Measurements from ENCODE around the gene DGLUCY.

DGLUCY gene

DNA sequence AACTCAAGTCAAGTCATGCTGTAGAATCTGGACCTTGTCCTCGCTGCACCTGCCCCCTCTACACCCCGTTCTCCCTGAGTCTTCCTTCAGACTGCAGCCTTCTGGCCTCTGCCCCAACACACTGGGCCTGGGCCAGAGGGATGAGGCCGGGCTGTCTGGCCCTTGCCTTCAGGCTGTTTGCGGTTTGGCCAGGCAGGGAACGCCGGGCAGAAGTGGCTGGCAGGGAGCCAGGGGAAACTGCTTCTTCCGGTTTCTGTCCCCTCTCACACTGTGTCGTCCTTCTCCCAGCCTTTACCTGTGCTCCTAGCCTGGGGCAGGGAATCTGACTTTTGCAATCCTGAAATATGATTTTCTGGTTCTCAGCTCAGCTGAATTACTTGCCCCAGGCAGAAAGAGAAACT lies 13.5 kb downstream of the DGLUCY start:
- no peak for DNase-seq
- TF ChIP-seq, protein P1, sequence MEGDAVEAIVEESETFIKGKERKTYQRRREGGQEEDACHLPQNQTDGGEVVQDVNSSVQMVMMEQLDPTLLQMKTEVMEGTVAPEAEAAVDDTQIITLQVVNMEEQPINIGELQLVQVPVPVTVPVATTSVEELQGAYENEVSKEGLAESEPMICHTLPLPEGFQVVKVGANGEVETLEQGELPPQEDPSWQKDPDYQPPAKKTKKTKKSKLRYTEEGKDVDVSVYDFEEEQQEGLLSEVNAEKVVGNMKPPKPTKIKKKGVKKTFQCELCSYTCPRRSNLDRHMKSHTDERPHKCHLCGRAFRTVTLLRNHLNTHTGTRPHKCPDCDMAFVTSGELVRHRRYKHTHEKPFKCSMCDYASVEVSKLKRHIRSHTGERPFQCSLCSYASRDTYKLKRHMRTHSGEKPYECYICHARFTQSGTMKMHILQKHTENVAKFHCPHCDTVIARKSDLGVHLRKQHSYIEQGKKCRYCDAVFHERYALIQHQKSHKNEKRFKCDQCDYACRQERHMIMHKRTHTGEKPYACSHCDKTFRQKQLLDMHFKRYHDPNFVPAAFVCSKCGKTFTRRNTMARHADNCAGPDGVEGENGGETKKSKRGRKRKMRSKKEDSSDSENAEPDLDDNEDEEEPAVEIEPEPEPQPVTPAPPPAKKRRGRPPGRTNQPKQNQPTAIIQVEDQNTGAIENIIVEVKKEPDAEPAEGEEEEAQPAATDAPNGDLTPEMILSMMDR (IDR thresholded peaks at IDR 0.05) = no peak
- peaks cover 3 to 25% (median 12%) of the 10 kb centered on the region in 3 donors for H3K36me3 ChIP-seq
- H3K9me3 ChIP-seq = no peaks in the 10 kb centered on the region
- H3K4me3 ChIP-seq = no peak overlapping the region
- intact Hi-C loops (cut with DNase I; ENCODE audit: low total_unique reads) = no loop called here
- H3K4me1 ChIP-seq = peaks cover 0 to 8% (median 0%) of the 10 kb centered on the region in 4 donors
- H3K27ac ChIP-seq = no peak overlapping the region
- H3K27me3 ChIP-seq = no peaks in the 10 kb centered on the region

DNA sequence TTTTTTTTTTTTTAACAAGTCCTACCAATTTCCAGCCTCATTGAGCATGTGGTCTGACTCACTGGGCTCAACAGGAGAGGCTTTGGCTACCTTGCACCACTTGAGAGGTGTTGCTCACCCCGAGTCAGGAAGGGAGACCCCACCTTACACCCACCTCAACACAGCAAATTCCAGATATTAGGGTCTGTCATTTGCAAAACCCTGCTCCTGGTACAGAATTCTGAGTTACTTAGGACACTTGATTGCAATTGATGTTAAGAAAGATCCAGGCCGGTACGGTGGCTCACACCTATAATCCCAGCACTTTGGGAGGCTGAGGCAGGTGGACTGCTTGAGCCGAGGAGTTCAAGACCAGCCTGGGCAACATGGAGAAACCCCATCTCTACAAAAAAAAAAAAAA lies 14.1 kb downstream of the DGLUCY start:
- peaks cover 3 to 30% (median 12%) of the 10 kb centered on the region in 3 donors for H3K36me3 ChIP-seq
- intact Hi-C loops (cut with DNase I; ENCODE audit: low total_unique reads) = no loop called here

DNA sequence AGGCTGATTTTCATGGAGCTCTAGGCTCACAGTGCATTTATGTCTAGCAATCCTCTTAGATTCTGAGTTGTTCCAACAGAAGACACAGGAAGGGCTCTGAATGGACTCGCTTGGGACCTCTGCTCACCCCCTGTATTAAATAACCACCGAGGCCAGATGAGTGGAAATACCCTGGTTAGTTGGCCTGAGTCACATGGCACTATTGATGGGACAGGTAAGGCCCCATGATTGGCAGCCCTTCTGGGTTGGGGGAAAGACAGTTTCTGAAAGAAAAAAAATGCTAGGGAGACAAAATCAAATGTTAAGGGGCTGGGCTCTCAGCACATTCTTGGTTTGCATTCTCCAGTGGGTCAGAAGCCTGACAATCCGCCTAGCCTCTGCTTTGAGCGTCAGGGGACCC lies 14.8 kb downstream of the DGLUCY start:
- Histone ChIP-seq H3K4me1 (peaks cover 0 to 8% (median 0%) of the 10 kb centered on the region in 4 donors), H3K27me3 (no peaks in the 10 kb centered on the region), H3K36me3 (peaks cover 3 to 31% (median 12%) of the 10 kb centered on the region in 3 donors), H3K9me3 (no peaks in the 10 kb centered on the region), H3K4me3 (no peak overlapping the region), H3K27ac (no peak overlapping the region)
- intact Hi-C loops (cut with DNase I; ENCODE audit: low total_unique reads) = no loop called here
- TF ChIP-seq, protein P1 (IDR thresholded peaks at IDR 0.05) = no peak
- DNase-seq = no peak

More for the DNA sequence above, 14.1 kb downstream of the DGLUCY start:
- H3K4me3 ChIP-seq = no peak overlapping the region
- no peaks in the 10 kb centered on the region for H3K27me3 ChIP-seq
- H3K4me1 ChIP-seq = peaks cover 0 to 8% (median 0%) of the 10 kb centered on the region in 4 donors
- H3K27ac ChIP-seq = no peak overlapping the region
- no peaks in the 10 kb centered on the region for H3K9me3 ChIP-seq
- TF ChIP-seq, protein P1 (IDR thresholded peaks at IDR 0.05) = no peak
- no peak for DNase-seq

DNA sequence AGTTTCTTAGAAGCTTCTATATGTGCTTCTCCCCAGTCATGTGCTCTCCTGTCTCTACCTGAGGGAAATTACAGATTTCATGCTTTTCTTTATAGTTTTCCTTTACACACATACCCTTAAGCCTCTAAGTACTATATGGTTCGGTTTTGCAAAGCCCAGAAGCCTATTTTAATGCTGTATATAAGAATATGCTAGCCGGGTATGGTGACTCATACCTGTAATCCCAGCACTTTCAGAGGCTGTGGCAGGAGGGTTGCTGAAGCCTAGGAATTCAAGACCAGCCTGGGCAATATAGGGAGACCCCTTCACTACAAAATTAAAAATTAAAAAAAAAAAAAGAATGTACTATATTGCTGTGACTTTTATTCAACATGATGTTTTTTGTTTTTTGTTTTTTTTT lies 15.4 kb downstream of the DGLUCY start:
- Histone ChIP-seq H3K9me3 (no peaks in the 10 kb centered on the region), H3K27me3 (no peaks in the 10 kb centered on the region), H3K36me3 (peaks cover 3 to 31% (median 12%) of the 10 kb centered on the region in 3 donors), H3K4me3 (no peak overlapping the region), H3K27ac (no peak overlapping the region), H3K4me1 (peaks cover 0 to 8% (median 0%) of the 10 kb centered on the region in 4 donors)
- TF ChIP-seq, protein P1 (IDR thresholded peaks at IDR 0.05) = no peak
- intact Hi-C loops (cut with DNase I; ENCODE audit: low total_unique reads) = no loop called here
- no peak for DNase-seq

DNA sequence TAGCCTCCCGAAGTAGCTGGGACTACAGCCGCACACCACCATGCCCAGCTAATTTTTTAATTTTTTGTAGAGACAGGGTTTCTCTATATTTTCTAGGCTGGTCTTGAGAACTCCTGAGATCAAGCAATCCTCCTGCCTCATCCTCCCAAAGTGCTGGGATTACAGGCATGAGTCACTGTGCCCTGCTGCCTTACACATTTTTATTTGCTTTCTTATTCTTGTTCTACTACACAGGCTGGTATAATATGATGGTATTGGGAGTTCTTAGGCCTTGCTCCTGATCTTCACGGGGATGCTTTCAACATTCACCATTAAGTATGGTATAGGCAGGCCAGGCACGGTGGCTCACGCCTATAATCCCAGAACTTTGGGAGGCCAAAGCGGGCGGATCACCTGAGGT lies 21.2 kb downstream of the DGLUCY start:
- intact Hi-C loops (cut with DNase I; ENCODE audit: low total_unique reads) = no loop called here

More for the DNA sequence above, 21.2 kb downstream of the DGLUCY start:
- no peak for DNase-seq
- Histone ChIP-seq H3K4me1 (no peaks in the 10 kb centered on the region), H3K36me3 (peaks cover 0 to 25% (median 12%) of the 10 kb centered on the region in 3 donors), H3K27me3 (no peaks in the 10 kb centered on the region), H3K4me3 (no peak overlapping the region), H3K9me3 (no peaks in the 10 kb centered on the region), H3K27ac (no peak overlapping the region)
- TF ChIP-seq, protein P1 (IDR thresholded peaks at IDR 0.05) = no peak

Measured in tibial artery (tissue), 4 donors.